MM.1S (cell line): ENCODE results near the gene CMIP.

ENCODE experiments used
- EZH2 ChIP-seq: fragments of 300-600 bp; sonication (generic); optimal IDR thresholded peaks from 2 replicates; pipeline ENCODE3; 2017; ENCODE audit warnings: low read depth, mild to moderate bottlenecking, antibody characterized with exemption, low read length, mixed read lengths
- EZH2phosphoT487 ChIP-seq: fragments of 300-600 bp; sonication (generic); IDR thresholded peaks from 2 replicates; pipeline ENCODE4 v1.6.1; 2018; ENCODE audit warnings: antibody characterized with exemption, low read length
- TF ChIP-seq, protein P1 (sequence below): fragments of 300-600 bp; sonication (generic); IDR thresholded peaks from 2 replicates; pipeline ENCODE4 v1.5.1; 2016; ENCODE audit warnings: antibody characterized with exemption, low read length, mixed read lengths

DNA sequence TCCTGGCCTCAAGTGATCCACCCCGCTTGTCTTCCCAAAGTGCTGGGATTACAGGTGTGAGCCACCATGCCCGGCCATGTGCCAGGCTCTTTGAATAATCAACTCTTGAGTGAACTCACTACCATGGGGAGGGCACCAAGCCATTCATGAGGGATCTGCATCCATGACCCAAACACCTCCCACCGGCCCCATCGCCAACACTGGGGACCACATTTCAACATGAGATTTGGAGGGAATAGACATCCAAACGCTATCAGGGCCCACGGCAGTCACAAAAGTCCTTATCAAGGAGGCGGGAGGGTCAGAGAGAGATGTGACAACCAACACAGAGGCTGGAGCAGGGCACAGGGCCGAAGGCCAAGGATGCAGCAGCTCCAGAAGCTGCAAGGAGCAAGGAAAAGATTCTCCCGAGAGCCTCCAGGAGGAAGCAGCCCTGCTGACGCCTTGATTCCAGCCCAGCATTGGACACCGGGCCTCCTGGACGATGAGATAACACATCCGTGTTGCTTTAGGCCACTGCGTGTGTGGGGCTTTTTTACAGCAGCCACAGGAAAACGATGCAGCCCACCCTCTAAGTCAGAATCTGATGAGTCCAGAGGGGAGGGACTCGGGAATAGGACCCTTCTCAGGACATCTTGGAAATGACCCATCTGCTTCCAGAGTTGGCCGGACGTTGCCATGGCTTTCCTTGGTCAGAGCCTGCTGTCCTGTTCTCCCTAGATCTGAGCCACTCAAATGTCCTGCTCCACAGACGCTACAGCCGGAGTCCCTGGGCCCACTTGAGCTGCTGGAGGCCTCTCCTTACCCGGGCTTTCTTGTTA, 47.3 kb upstream of the CMIP start:
- TF ChIP-seq, protein P1, sequence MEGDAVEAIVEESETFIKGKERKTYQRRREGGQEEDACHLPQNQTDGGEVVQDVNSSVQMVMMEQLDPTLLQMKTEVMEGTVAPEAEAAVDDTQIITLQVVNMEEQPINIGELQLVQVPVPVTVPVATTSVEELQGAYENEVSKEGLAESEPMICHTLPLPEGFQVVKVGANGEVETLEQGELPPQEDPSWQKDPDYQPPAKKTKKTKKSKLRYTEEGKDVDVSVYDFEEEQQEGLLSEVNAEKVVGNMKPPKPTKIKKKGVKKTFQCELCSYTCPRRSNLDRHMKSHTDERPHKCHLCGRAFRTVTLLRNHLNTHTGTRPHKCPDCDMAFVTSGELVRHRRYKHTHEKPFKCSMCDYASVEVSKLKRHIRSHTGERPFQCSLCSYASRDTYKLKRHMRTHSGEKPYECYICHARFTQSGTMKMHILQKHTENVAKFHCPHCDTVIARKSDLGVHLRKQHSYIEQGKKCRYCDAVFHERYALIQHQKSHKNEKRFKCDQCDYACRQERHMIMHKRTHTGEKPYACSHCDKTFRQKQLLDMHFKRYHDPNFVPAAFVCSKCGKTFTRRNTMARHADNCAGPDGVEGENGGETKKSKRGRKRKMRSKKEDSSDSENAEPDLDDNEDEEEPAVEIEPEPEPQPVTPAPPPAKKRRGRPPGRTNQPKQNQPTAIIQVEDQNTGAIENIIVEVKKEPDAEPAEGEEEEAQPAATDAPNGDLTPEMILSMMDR = no peak
- TF ChIP-seq EZH2phosphoT487 (no peak), EZH2 (no peak)
